Stimulated activated naive CD8-positive, alpha-beta T cell treated with anti-CD3 and anti-CD28 coated beads, Interleukin-15, amount 100 ng/mL, for 72 hours (primary cell): Measurements from ENCODE around the gene PTGIR.
A peak's percentile ranks its signal among the peaks of the same experiment; 100 is the strongest.

Source experiments
- ATAC-seq: fragments of 150-1000 bp; cut with Tn5 transposase; 2 replicates; pipeline ENCODE4 v1.10.0; 2021; ENCODE audit warnings: mild to moderate bottlenecking, moderate library complexity
- DNase-seq, 2 donors: peaks; one replicate each; pipeline ENCODE4 v3.0.0; 2021 to 2022
- H3K27ac Mint-ChIP-seq, 2 donors: one replicate each; pipeline ENCODE4 v1.8.0; 2022; ENCODE audit warnings: mild to moderate bottlenecking in 2 of 2, mixed read lengths in 2 of 2, moderate library complexity in 2 of 2
- H3K27me3 Mint-ChIP-seq: one replicate; pipeline ENCODE4 v1.8.0; 2022; ENCODE audit warnings: mixed read lengths
- H3K4me1 Mint-ChIP-seq: one replicate; pipeline ENCODE4 v1.8.0; 2022; ENCODE audit warnings: mild to moderate bottlenecking, mixed read lengths
- H3K4me3 Mint-ChIP-seq, 2 donors: one replicate each; pipeline ENCODE4 v1.8.0; 2022; ENCODE audit warnings: mild to moderate bottlenecking in 2 of 2, mixed read lengths in 2 of 2, moderate library complexity in 1 of 2
- H3K9me3 Mint-ChIP-seq, 2 donors: one replicate each; pipeline ENCODE4 v1.8.0; 2022; ENCODE audit warnings: mixed read lengths in 2 of 2

The PTGIR gene, protein sequence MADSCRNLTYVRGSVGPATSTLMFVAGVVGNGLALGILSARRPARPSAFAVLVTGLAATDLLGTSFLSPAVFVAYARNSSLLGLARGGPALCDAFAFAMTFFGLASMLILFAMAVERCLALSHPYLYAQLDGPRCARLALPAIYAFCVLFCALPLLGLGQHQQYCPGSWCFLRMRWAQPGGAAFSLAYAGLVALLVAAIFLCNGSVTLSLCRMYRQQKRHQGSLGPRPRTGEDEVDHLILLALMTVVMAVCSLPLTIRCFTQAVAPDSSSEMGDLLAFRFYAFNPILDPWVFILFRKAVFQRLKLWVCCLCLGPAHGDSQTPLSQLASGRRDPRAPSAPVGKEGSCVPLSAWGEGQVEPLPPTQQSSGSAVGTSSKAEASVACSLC

DNA sequence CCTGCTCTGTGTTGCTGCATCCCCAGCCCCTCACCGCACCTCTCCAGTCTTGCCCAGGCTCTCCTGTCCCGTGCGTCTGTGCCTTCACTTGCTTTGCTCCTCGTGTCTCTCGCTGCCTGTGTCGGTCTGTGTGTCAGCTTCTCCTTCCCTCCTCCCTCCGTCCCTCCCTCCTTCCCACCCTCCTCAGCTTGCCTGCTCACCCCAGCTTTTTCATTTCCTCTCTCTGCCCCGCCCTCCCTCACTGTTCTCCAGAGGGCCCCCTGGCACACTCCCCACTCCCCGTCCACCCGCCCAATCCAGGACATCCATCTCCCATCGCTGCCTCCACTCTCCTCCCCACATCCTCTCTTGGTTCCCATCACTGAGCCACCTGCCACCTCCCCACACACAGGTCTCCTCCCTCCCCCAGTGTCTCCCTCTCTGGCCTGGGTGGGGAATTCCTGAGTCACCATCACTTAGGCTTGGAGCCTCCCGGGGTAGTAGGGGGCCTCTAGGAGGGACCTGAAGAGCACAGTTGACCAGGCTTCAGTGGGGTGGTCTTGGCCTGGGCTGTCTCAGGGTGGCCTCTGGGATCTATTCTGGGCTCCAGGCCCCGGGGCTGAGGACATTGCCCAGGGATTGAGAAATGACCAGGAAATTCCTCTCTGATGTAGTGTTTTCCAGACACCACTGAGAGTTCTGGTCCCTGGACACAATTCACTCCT is at the start of gene PTGIR:
Gene PTGIR, minus strand, starts transcription at position 132 of the 704 bp plus-strand sequence. CDS start 864 bp downstream, outside the sequence.
- DNase-seq: no peak
- peak; percentile 55 for ATAC-seq
- Mint-ChIP-seq H3K4me1 (peaks cover 88% of the 10 kb centered on the region), H3K27me3 (no peaks in the 10 kb centered on the region), H3K9me3 (no peaks in the 10 kb centered on the region), H3K4me3 (peak within 1 kb of the TSS; percentile 89 to 91), H3K27ac (peak within 1 kb of the TSS; percentile 59 to 96)

DNA sequence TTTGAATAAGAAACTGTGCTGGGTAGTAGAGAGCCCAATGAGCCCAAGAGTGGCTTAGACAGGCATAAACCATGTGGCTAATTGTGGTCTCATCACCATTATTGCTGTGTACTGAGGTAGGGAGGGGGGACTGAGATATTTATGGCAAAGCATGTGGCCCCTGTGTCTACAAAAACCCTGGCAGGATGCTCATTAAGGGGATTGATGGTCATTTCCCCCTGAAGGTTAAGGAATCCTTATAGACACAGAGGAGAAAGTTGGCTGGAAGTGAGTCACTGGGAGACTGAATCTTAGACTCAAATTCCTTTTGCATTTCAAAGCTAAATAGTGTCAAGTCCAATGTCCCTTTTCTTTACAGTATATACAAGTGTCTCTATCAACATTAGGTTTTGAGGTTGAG is 45.9 kb upstream of the PTGIR start:
- Mint-ChIP-seq H3K4me1 (no peaks in the 10 kb centered on the region), H3K4me3 (no peak overlapping the region), H3K27me3 (no peaks in the 10 kb centered on the region), H3K9me3 (peaks cover 0 to 7% of the 10 kb centered on the region in 2 donors), H3K27ac (no peak overlapping the region)
- DNase-seq (no peak), ATAC-seq (no peak)

DNA sequence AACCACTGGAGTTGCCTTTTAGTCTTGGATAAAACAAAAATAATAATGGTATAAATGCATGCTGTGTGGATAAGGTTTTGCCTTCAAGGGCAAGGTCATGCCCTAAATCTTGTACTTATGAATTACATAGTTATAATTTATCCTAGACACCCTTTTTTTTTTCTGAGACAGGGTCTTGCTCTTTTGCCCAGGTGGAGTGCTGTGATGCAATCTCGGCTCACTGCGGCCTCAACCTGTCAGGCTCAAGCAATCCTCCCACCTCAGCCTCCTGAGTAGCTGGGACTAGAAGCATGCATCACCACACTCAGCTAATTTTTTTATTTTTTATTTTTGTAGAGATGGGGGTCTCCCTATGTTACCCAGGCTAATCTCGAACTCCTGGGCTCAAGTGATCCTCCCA is 43.8 kb upstream of the PTGIR start:
- DNase-seq (no peak), ATAC-seq (no peak)
- Mint-ChIP-seq H3K4me3 (no peak overlapping the region), H3K9me3 (peaks cover 0 to 7% of the 10 kb centered on the region in 2 donors), H3K4me1 (no peaks in the 10 kb centered on the region), H3K27me3 (no peaks in the 10 kb centered on the region), H3K27ac (no peak overlapping the region)

DNA sequence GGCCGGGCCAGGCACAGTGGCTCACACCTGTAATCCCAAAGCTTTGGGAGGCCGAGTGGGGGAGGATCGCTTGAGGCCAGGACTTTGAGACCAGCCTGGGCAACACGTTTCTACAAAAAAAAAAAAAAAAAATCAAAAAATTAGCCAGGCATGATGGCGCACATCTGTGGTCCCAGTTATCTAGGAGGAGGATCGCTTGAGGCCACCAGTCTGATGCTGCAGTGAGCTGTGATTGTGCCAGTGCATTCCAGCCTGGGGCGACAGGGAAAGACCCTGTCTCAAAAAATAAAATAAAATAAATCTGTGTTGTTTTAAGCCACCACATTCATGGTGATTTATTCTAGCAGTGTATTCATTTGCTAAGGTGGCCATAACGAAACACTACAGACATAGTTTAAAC is 40.2 kb upstream of the PTGIR start:
- Mint-ChIP-seq H3K27me3 (peaks cover 10% of the 10 kb centered on the region), H3K27ac (no peak overlapping the region), H3K4me1 (peaks cover 16% of the 10 kb centered on the region), H3K9me3 (no peaks in the 10 kb centered on the region), H3K4me3 (no peak overlapping the region)
- no peak for DNase-seq
- no peak for ATAC-seq

DNA sequence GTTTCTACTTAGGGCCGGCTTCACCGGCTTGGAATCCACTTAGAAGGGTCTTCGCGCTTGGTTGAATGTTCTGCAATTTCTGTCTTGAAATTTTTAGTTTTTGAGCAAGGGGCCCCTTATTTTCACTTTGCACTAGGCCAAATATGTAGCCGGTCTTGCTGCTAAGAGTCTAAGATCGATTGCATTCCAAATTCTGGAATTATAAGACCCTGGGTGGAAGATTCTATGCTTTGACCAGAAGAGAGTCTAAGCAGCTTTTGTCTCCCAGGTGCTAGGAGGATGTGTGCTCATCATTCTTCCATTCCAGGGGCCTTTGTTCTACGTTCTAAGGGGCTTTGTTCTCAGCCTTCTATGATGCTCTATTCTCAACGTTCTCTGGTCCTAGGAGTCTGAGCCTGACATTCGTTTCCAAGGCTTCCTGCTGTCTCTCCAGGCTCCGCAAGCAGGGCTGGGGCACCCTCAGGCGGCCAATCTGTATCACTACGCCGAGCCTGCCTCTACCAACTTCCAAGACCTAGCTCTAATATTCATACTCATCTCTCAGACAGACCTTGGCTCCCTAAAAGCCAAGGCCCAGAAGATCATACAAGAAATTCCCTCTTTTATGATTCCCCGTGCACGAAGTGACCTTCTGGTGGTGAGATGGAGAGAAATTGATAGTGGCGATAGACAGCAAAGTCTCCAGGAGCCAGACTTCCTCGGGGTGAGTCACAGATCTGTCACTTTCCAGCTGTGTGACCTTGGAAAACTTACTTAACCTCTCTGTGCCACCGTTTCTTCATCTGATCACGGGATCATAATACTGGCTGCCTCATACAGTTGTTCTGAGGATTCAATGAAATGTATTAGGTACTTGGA is 37.1 kb upstream of the PTGIR start:
- Mint-ChIP-seq H3K4me1 (peaks cover 32% of the 10 kb centered on the region), H3K27me3 (peaks cover 34% of the 10 kb centered on the region), H3K27ac (peak overlapping the region; percentile 18 to 56), H3K4me3 (peak overlapping the region; percentile 76 to 85), H3K9me3 (no peaks in the 10 kb centered on the region)
- DNase-seq (peak; percentile 73 to 84), ATAC-seq (peak; percentile 73)

DNA sequence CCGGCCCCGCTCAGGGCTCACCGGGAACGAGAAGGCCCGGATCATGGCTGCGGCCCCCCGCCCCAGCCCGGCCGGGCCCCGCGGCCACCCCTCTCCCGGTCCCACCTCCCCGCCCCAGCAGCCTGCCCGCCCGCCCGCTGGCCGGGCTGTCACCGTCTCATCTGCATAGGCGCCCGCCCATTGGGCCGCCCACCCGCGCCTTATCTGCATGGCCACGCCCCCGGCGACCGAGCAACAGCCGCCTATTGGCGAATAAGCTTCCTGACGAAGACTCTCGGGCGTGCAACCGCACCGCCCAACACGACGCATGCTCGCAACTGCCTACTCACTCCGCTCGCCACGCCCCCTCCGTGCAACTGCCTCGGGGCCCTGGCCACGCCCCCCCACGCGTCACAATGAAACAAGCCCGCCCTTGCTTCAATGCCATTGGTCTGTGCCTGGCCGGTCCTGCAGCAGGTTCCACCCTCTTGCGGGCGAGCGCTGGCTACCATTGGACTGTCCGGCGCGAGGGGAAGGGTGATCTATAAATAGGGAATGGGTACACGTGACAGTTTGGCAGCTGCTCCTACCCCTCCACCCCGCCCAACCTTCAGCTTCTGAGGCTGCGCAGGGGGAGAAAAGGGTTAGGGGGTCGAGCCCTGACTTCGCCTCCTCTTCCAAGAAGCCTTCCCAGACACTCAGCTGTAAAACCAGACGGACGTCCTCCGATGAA is 36.3 kb upstream of the PTGIR start, which contains the start of gene DACT3:
Gene DACT3, minus strand, starts transcription at position 163 of the 712 bp plus-strand sequence. Its CDS starts 118 bp downstream, at position 45.
- H3K4me3 Mint-ChIP-seq: peak within 1 kb of the TSS; percentile 76 to 85
- H3K27ac Mint-ChIP-seq: peak within 1 kb of the TSS; percentile 18 to 56
- peak; percentile 100 for DNase-seq
- ATAC-seq: peak; percentile 91
- H3K4me1 Mint-ChIP-seq: peaks cover 32% of the 10 kb centered on the region
- peaks cover 39% of the 10 kb centered on the region for H3K27me3 Mint-ChIP-seq
- H3K9me3 Mint-ChIP-seq: no peaks in the 10 kb centered on the region

DNA sequence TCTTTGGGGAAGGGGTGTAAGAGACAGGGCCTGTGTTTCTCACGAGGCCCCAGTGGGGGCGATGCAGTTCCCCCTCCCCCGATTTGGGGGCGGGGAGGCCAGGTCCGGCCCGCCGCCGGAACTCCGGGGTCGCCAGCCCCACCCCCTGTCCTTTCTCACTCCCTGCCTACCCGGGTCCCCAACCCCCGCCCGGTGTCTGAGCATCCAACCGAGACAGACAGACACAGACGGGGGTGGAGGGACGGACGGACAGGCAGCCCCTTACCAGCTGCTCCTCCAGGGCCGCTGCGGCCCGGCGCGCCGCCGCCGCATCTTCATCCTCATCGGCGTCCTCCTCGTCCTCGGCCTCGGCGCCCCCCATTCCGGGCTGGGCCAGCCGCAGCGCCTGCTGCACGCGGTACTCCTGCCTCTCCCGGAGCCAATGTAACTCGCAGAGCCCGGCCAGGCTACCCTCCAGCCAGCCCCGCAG is 35.7 kb upstream of the PTGIR start:
- ATAC-seq (peak; percentile 4), DNase-seq (no peak)
- Mint-ChIP-seq H3K4me1 (peaks cover 32% of the 10 kb centered on the region), H3K9me3 (no peaks in the 10 kb centered on the region), H3K27me3 (peaks cover 39% of the 10 kb centered on the region), H3K4me3 (peak overlapping the region; percentile 76 to 85), H3K27ac (no peak overlapping the region)

DNA sequence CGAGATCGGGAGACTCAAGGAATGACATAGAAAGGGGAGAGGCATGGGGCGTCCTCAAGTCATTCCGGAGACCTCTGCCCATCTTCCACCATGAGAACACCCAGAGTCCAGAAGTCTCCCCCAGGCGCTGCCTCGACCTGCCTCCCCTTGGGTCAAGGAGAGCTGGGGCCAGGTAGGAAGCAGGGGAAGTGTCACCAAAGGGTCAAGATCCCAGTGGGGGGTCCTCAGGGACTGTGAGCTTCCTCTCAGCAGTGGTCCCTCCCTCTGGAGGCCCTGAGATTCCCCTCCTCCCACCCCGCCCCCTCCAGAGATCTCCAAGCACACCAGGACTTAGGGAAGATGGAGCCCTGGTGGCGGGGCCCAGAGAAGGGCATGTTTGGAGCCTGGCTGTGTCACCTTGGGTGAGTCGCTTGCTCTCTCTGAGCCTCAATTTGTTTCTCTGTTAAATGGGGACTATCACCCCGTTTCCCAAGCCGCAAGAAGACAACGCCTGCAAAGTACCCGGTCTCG is 35.2 kb upstream of the PTGIR start:
- peak overlapping the region in 1 of 2 donors; percentile 6 for H3K27ac Mint-ChIP-seq
- DNase-seq: no peak
- H3K4me3 Mint-ChIP-seq: peak overlapping the region; percentile 76 to 85
- H3K27me3 Mint-ChIP-seq: peaks cover 43% of the 10 kb centered on the region
- peaks cover 32% of the 10 kb centered on the region for H3K4me1 Mint-ChIP-seq
- no peak for ATAC-seq
- no peaks in the 10 kb centered on the region for H3K9me3 Mint-ChIP-seq

DNA sequence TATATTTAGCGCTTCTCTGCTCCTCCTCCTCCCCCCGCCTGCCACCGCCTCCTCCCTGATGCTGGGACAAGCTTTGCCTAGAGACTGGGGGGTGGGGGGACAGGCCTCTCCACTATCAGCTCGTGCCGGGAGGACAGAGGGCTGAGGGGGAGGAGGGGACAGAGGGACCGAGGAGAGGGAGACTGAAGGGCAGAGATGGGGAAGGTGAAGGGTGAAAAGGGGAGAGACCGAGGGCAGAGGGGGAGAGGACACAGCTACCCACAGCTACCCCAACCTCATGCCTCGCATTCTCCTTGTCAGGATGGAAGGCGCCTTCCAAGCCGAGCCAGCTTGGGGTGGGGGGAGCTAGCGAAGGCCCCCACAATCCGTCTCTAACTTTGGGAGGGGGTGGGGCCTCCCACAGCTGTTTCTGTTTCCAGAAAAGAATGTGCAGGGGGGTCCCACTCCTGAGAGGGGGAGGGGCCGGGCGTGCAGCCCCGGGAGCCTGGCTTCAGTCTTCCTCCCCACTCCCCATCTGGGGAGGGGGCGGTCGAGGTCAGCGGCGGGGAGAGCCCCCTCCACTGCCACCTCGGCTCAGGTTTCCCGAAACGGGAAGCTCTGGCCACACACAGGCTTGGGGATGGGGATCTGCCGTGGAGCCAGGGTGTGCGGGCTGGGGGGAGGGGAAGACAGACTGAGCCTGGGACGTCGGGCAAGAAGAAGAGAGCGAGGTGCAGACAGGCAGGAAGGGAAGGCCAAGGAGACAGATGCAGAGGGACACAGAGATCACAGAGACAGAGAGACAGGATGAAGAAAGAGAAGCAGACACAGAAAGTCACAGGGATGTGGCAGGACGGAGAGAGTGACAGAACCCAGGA is 34.5 kb upstream of the PTGIR start:
- Mint-ChIP-seq H3K4me1 (peaks cover 32% of the 10 kb centered on the region), H3K27ac (peak overlapping the region in 1 of 2 donors; percentile 6), H3K4me3 (peak overlapping the region; percentile 76 to 85), H3K9me3 (no peaks in the 10 kb centered on the region), H3K27me3 (peaks cover 50% of the 10 kb centered on the region)
- no peak for ATAC-seq
- peak in 1 of 2 donors; percentile 17 for DNase-seq

DNA sequence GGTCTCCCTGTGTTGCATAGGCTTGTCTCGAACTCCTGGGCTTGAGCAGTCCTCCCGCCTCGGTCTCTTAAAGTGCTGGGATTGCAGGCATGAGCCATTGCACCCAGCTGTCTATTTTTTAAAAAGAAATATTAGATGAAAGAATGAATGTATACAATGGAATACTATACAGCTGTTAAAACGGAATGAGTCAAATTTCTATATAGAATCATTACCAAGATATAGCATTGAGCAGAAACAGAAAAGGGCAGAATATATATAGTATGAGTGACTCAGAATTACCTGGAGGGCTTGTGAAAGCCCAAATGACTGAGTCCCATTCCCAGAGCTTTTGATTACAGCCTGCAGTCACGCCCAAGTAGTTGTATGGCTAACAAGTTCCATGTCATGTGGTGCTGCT is 31.7 kb upstream of the PTGIR start:
- no peak for DNase-seq
- ATAC-seq: no peak
- Mint-ChIP-seq H3K4me1 (peaks cover 24% of the 10 kb centered on the region), H3K27ac (no peak overlapping the region), H3K4me3 (no peak overlapping the region), H3K9me3 (no peaks in the 10 kb centered on the region), H3K27me3 (peaks cover 68% of the 10 kb centered on the region)

DNA sequence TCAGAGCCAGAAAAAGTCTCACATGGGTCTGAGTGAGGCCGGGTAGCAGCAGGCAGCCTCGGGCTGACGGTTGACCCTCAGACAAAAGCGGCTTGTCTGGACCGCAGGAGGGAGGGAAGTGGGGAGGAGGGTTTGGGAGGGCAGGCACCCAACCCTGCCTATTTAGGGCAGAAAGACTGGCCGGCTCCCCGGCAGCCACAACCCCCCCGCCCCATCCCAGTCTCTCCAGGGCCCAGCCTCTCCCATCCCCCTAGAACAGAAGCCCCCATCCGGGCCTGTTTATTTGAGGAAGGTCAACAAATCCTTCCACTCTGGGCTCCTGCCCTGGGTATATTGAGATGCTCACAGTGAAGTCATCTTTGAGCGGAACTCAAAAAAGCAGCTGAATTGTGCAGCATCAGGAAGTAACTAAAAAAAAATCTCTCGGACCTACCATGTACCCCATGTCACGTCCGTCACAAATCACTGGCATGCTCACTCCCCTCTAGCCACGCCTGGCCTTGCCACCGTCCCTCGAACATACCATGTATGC is 29.8 kb upstream of the PTGIR start:
- no peak overlapping the region for H3K27ac Mint-ChIP-seq
- DNase-seq (no peak), ATAC-seq (no peak)
- H3K9me3 Mint-ChIP-seq: no peaks in the 10 kb centered on the region
- H3K4me3 Mint-ChIP-seq: peak overlapping the region in 1 of 2 donors; percentile 37
- peaks cover 81% of the 10 kb centered on the region for H3K27me3 Mint-ChIP-seq
- peaks cover 17% of the 10 kb centered on the region for H3K4me1 Mint-ChIP-seq

DNA sequence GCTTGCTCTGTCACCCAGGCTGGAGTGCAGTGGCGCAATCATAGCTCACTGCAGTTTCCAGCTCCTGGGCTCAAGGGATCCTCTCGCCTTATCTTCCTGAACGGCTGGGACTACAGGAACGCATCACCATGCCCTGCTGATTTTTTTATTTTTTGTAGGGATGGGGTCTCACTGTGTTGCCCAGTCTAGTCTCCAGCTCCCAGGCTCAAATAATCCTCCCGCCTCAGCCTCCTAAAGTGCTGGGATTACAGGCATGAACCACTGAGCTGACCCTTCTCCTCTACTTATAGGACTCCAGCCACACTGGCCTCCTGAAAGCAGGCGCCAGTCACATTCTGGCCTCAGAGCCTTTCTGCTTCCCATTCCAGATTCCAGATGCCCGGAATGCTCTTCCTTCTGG is 25.6 kb upstream of the PTGIR start:
- no peak for DNase-seq
- ATAC-seq: no peak
- H3K4me3 Mint-ChIP-seq: peak overlapping the region in 1 of 2 donors; percentile 12
- H3K4me1 Mint-ChIP-seq: peaks cover 16% of the 10 kb centered on the region
- H3K27ac Mint-ChIP-seq: no peak overlapping the region
- peaks cover 74% of the 10 kb centered on the region for H3K27me3 Mint-ChIP-seq
- H3K9me3 Mint-ChIP-seq: no peaks in the 10 kb centered on the region
